Dedifferentiated amniotic fluid mesenchymal stem cell (primary cell): Measurements from ENCODE around the gene MMS19.
A peak's percentile ranks its signal among the peaks of the same experiment; 100 is the strongest.
"Not testable (repeated sequence)": the region's sequence is repeated elsewhere in the genome, so short reads cannot be mapped to it uniquely, and the experiment has no call there.

Experiments
- DNase-seq: peaks from one replicate; pipeline ENCODE4 v3.0.0-alpha.2; 2016; ENCODE audit errors: extremely low spot score

The MMS19 gene

GRCh38 chr10:97425964-97426775, 72.1 kb downstream of the MMS19 start, which contains the start of gene PGAM1:
Gene PGAM1 (plus strand): TSS chr10:97426191. CDS start chr10:97426308, 117 bp downstream.
- DNase-seq: peak; percentile 94

DNA sequence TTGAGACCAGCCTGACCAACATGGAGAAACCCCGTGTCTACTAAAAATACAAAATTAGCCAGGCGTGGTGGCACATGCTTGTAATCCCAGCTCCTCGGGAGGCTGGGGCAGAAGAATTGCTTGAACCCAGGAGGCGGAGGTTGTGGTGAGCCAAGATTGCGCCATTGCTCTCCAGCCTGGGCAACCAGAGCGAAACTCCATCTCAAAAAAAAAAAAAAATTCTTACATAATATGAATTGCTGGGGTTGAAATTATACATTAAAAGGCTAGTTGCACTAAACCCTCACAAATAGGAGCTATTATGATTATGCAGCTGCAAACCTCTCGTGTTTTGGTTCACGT, 74.5 kb downstream of the MMS19 start:
- not testable (repeated sequence) for DNase-seq

GRCh38 chr10:97416565-97416964, 81.7 kb downstream of the MMS19 start:
- DNase-seq: no peak

DNA sequence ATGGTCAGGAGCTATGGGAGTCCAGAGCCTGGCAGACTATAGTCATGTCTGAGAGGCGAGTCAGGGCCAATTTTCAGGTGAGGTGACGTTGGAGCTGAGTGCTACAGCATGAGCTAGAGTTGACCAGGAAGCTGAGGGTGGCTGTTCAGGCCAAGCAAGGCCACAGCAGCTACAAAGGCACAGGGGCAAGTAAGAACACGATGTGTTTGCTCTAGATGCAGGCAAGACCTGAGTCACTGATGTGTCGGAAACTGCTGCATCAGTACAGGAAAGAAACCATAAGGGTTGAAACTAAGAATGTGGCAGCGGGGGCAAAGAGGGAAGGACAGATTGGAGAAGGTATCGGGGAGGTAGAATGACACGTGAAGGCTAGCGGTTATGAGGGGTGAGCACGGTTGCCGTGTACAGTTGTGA, 85.3 kb downstream of the MMS19 start:
- DNase-seq: no peak

DNA sequence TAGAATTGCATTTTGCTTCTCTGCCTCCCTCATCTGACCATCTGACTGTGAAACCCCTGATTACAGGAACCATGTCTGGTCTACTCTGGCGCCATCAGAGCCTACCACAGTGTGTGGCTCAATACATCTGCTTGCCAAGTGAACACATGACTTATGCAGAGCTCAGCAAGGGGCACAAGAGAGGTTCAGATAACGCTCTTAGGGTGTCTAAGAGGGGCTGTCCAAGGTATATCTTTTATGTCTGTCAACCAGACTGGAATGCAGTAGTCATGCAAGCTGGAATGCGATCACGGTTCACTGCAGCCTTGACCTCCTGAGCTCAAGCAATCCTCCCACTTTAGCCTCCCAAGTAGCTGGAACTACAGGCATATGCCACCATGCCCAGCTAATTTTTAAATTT, 86.8 kb downstream of the MMS19 start:
- DNase-seq: no peak

GRCh38 chr10:97408496-97408992, 89.7 kb downstream of the MMS19 start:
- DNase-seq: no peak
